Nephron (organoid): ENCODE measurements around the gene KXD1.
"Not testable (repeated sequence)": the region's sequence is repeated elsewhere in the genome, so short reads cannot be mapped to it uniquely, and the experiment has no call there.

Experiments
- H3K27ac Mint-ChIP-seq, 3 experiments: 2 replicates each; pipeline ENCODE4 v1.8.0; 2020; ENCODE audit warnings: mixed read lengths in 3 of 3, mild to moderate bottlenecking in 2 of 3, moderate library complexity in 1 of 3
- H3K27me3 Mint-ChIP-seq: 2 replicates; pipeline ENCODE4 v1.8.0; 2021; ENCODE audit warnings: low read depth, mild to moderate bottlenecking, moderate library complexity, mixed read lengths
- H3K36me3 Mint-ChIP-seq: 2 replicates; pipeline ENCODE4 v1.8.0; 2020; ENCODE audit warnings: low read depth, mixed read lengths
- H3K4me1 Mint-ChIP-seq: 2 replicates; pipeline ENCODE4 v1.8.0; 2020; ENCODE audit warnings: mixed read lengths
- H3K4me3 Mint-ChIP-seq, 3 experiments: 2 replicates each; pipeline ENCODE4 v1.8.0; 2020; ENCODE audit warnings: mild to moderate bottlenecking in 3 of 3, mixed read lengths in 3 of 3, moderate library complexity in 2 of 3
- H3K9me3 Mint-ChIP-seq: 2 replicates; pipeline ENCODE4 v1.8.0; 2020; ENCODE audit warnings: mixed read lengths
- CTCF ChIP-seq, 3 experiments: fragments of 200-600 bp; sonication (generic); IDR thresholded peaks; one replicate each; pipeline ENCODE4 v1.5.0; 2021; ENCODE audit warnings: antibody characterized with exemption in 3 of 3; ENCODE audit not compliant: unreplicated experiment in 3 of 3

KXD1 gene

GRCh38 chr19:18597809-18598660 is 40.4 kb downstream of the KXD1 start:
- peaks cover 18% of the 10 kb centered on the region for H3K4me1 Mint-ChIP-seq

DNA sequence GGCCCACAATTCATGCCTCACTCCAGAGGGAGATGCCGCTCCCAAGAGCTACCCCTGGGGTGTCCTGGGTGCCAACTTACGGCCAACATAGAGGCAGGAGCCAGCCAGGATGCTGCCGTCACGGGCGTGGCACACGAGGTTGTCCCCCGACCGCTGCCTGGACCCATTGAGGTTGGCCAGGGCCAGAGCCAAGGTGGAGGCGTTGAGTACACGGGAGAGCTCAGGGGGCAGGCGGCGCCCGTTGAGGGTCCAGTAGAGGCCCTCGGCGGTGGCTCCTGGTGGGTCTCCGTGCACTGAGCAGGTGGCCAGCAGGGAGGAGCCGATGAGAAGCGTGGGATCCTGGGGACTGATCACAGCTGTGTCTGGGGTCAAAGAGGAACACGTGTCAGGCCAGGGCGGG is 41.8 kb downstream of the KXD1 start:
- H3K4me3 Mint-ChIP-seq: no peak overlapping the region
- H3K27me3 Mint-ChIP-seq: peaks cover 75% of the 10 kb centered on the region
- H3K9me3 Mint-ChIP-seq: no peaks in the 10 kb centered on the region
- H3K4me1 Mint-ChIP-seq: peaks cover 17% of the 10 kb centered on the region
- no peak for TF ChIP-seq CTCF (IDR thresholded peaks at IDR 0.05; ENCODE audit: unreplicated experiment in 3 of 3)
- no peak overlapping the region for H3K27ac Mint-ChIP-seq
- no peaks in the 10 kb centered on the region for H3K36me3 Mint-ChIP-seq

More at GRCh38 chr19:18597809-18598660, 40.4 kb downstream of the KXD1 start:
- peaks cover 65% of the 10 kb centered on the region for H3K27me3 Mint-ChIP-seq
- no peaks in the 10 kb centered on the region for H3K36me3 Mint-ChIP-seq
- no peak overlapping the region for H3K27ac Mint-ChIP-seq
- H3K9me3 Mint-ChIP-seq: no peaks in the 10 kb centered on the region
- no peak overlapping the region for H3K4me3 Mint-ChIP-seq
- no peak for TF ChIP-seq CTCF (IDR thresholded peaks at IDR 0.05; ENCODE audit: unreplicated experiment in 3 of 3)

DNA sequence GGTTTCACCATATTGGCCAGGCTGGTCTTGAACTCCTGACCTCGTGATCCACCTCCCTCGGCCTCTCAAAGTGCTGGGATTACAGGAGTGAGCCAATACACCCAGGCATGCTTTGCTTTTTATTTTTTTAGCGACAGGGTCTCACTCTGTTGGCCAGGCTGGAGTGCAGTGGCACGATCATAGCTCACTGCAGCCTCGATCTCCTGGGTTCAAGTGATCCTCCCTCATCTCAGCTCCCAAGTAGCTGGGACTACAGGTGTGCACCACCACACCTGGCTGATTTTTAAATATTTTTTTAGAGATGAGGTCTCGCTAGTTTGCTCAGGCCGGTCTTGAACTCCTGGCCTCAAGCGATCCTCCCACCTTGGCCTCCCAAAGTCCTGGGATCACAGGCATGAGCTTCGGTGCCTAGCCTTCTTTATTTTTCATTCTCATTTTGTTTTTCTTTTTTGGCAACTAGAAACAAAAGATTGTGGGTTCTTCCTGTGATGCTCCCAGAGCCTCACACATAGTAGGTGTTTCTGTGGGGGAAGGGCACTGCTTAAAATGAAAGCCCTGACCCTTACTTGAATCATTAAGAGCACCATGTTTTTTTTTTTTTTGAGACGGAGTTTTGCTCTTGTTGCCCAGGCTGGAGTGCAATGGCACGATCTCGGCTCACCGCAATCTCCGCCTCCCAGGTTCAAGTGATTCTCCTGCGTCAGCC is 43.2 kb downstream of the KXD1 start:
- not testable (repeated sequence) for H3K27ac Mint-ChIP-seq, H3K4me3 Mint-ChIP-seq, H3K9me3 Mint-ChIP-seq, H3K36me3 Mint-ChIP-seq
- Mint-ChIP-seq H3K4me1 (peaks cover 12% of the 10 kb centered on the region), H3K27me3 (peaks cover 79% of the 10 kb centered on the region)

- Mint-ChIP-seq H3K4me3 (no peak overlapping the region), H3K27me3 (peaks cover 73% of the 10 kb centered on the region), H3K36me3 (no peaks in the 10 kb centered on the region), H3K9me3 (no peaks in the 10 kb centered on the region), H3K27ac (no peak overlapping the region), H3K4me1 (peaks cover 12% of the 10 kb centered on the region)
- no peak for TF ChIP-seq CTCF (IDR thresholded peaks at IDR 0.05; ENCODE audit: unreplicated experiment in 3 of 3)
These were observed 44.2 kb downstream of the KXD1 start for GRCh38 chr19:18601875-18602274.

DNA sequence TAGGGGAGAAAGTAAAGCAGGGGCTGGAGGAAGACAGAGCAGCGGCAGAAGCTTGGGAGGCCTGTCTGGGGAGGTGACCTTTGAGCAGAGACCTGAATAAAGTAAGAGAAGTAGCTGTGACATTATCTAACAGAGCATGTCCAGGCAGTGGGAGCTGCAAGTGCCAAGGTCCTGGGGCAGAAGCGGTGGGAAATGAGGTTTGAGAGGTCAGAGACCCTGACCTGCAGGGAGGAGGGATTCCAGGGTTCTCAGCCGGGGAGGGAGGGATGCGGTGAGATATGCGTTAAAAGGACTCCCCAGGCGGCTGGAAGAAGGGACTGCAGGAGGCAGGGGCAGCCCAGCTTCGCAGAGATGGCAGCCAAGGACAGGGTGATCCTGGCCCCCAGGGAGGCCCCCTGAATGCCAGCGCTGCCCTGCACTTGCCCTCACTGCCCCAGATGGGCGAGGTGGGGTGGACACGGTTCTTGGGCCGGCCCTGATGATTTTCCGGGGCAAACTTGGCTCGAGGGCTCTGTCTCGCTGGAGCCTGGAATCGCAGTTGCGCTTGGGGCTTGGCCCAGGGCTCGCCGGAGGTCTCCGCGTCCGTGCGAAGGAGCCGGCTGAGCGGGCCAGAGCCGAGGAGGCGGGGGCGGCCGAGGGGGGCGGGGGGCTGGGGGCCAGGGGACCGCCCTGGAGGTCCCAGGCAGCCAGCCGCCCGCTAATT is 45.7 kb downstream of the KXD1 start:
- Mint-ChIP-seq H3K27me3 (peaks cover 84% of the 10 kb centered on the region), H3K27ac (no peak overlapping the region), H3K4me1 (peaks cover 14% of the 10 kb centered on the region), H3K4me3 (peak overlapping the region; percentile 8 to 55 (median 43)), H3K36me3 (no peaks in the 10 kb centered on the region), H3K9me3 (no peaks in the 10 kb centered on the region)
- peak in 2 of 3 experiments; percentile 28 to 36 for TF ChIP-seq CTCF (IDR thresholded peaks at IDR 0.05; ENCODE audit: unreplicated experiment in 3 of 3)
